Mesodermal cell (in vitro differentiated cells): ENCODE data around the gene MX2.

Experiments used
- H3K27ac ChIP-seq: 2 replicates; pipeline ENCODE4 v1.7.0; 2013; ENCODE audit warnings: mild to moderate bottlenecking, low read depth, low read length, moderate library complexity; ENCODE audit not compliant: severe bottlenecking
- H3K36me3 ChIP-seq: 2 replicates; pipeline ENCODE4 v1.7.1; 2013; ENCODE audit warnings: mild to moderate bottlenecking, low read length, moderate library complexity; ENCODE audit not compliant: control insufficient read depth, insufficient read depth
- H3K4me1 ChIP-seq: one replicate; pipeline ENCODE4 v1.7.1; 2013; ENCODE audit warnings: mild to moderate bottlenecking, low read length; ENCODE audit not compliant: insufficient read depth, control insufficient read depth, poor library complexity, severe bottlenecking
- H3K4me3 ChIP-seq: 2 replicates; pipeline ENCODE4 v1.7.0; 2013; ENCODE audit warnings: low read length, control low read depth, mild to moderate bottlenecking; ENCODE audit not compliant: insufficient read depth, poor library complexity, severe bottlenecking; ENCODE audit errors: extremely low read depth
- H3K9me3 ChIP-seq: 2 replicates; pipeline ENCODE4 v1.7.1; 2013; ENCODE audit warnings: mild to moderate bottlenecking, low read length, moderate library complexity; ENCODE audit not compliant: control insufficient read depth
- WGBS, 2 experiments: methylation state at CpG; one replicate each; pipeline ENCODE4 v1.1.5; 2013; ENCODE audit warnings: missing lambda C conversion rate in 2 of 2; ENCODE audit not compliant: insufficient coverage in 2 of 2; 5-methylcytosine and 5-hydroxymethylcytosine counted together

The MX2 gene

DNA sequence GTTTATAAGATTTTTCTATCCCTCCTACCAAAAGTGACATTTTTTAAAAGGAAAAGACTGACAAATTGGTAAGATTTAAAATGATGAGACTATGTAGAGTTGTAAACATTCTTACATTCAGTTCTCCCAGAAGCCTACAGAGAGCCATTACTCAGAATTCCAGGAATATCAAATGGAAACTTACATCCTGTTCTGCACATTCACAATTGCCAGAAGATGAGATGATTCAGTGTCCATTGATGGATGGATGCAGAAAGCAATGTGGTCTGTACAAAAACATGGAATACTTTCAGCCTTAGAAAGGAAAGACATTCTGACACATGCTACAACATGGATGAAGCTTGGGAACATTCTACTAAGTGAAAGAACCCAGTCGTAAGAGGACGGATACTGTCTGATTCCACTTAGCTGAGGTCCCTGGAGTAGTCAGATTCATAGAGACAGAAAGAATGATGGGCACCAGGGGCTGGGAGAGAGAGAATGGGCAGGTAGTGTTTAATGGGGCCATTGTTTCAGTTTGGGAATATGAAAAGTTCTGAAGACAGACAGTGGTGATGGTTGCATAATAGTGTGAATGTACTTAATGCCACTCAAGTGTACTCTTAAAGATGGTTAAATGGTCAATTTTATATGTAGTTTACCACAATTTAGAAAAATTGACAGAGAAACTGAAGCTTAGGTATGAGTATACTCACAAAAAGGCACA is 80.8 kb downstream of the MX2 start:
- H3K36me3 ChIP-seq, result no peaks in the 10 kb centered on the region
- WGBS, 2 experiments, result 97 to 100% methylated on average over 2 of the region's 2 CpGs
- no peaks in the 10 kb centered on the region for H3K4me1 ChIP-seq
- H3K9me3 ChIP-seq, result no peaks in the 10 kb centered on the region
- no peak overlapping the region for H3K4me3 ChIP-seq
- H3K27ac ChIP-seq, result no peak overlapping the region

DNA sequence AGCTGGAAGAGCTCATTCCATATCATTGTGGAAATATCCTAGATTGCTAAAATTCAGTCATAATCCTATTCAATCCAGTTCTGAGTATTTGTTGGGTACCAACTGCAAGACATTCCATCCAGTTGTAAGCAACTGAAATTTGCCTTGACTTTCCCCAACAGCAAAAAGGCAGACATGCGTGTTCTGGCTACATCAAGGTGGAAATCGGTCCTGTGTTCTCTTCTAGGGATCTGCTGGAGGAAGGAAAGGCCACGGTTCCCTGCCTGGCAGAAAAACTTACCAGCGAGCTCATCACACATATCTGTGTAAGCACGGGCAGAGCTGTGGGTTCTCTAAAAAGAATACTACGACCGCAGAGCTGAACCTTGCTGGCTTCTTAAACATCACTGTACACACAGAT is 81.7 kb downstream of the MX2 start:
- Histone ChIP-seq H3K9me3 (no peaks in the 10 kb centered on the region), H3K4me1 (no peaks in the 10 kb centered on the region), H3K27ac (no peak overlapping the region), H3K36me3 (no peaks in the 10 kb centered on the region), H3K4me3 (no peak overlapping the region)
- 81 to 93% methylated on average over 5 to 7 of the region's 7 CpGs for WGBS, 2 experiments

DNA sequence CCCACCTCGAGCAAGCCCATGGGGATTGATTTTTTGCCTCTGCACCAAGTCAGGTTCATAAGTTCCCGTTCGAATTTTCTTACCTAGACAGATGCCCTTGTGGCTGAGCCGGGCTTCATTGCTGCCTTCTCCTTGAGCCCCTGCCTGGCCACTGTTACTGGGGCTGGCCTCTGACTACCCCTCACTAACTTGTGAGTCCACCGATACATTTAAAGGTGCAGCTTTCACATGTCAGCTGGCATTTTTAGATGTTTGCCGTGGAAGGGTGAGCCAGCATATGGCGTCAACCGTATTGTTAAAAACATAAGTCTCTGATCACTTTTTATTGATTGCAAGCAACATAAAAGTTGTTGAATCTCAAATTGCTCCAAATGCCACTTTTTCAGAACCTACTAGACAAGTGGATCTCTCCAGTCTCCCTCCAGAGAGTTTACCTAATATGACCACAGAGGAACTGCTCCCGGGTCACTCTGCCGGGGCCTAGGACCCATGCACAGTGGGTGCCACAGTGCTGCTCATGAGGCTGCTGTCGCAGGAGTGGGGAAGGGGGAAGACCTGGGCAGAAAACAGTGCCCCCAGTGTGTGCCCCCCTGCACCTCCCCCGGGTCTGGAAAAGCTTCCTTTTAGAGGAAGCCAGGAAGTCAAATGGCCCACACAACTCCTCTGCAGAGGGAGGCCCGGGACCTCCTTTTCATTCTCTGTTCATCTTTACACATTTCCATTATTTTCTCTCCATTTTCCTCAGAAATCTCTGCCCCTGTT is 83.1 kb downstream of the MX2 start:
- H3K27ac ChIP-seq, result no peak overlapping the region
- no peaks in the 10 kb centered on the region for H3K4me1 ChIP-seq
- WGBS, 2 experiments, result 93 to 94% methylated on average over 12 to 13 of the region's 13 CpGs
- H3K4me3 ChIP-seq, result no peak overlapping the region
- H3K36me3 ChIP-seq, result no peaks in the 10 kb centered on the region
- no peaks in the 10 kb centered on the region for H3K9me3 ChIP-seq

DNA sequence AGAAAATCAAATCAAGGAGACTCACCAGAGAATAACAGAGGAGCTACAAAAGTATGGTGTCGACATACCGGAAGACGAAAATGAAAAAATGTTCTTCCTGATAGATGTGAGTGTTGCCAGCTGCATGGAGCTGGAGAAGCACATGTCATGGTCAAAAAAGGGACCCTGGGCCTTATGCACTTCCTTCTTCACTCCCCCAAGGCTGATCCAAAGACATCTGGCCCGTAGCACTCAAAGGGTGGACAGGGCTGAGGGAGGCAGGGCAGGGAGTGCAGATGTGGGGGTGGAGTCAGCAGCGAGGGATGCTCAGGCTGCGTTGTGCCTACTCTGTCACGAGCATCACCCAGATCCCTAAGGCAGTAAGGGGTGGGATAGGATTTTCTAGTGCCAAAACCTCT is 83.6 kb downstream of the MX2 start:
- Histone ChIP-seq H3K4me1 (no peaks in the 10 kb centered on the region), H3K36me3 (no peaks in the 10 kb centered on the region), H3K9me3 (no peaks in the 10 kb centered on the region), H3K27ac (no peak overlapping the region), H3K4me3 (no peak overlapping the region)
- WGBS, 2 experiments, result 93 to 100% methylated on average over 3 to 4 of the region's 7 CpGs

DNA sequence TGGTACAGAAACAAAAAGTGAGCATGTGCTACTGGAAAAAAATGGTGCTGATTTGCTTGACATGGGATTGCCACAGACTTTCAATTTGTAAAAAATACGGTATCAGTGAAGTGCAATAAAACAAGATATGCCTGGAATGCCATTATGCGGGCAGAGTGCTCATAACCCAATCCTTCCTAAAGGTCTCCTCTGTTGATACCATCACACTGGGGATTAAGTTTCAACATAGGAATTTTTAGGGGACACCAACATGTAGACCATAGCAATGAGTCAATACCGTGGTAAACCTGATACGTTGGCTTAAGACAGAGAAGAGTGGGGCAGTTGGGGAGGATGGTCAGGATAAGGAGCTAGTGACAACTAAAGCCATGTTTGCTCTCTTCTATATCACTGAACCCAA is 84.8 kb downstream of the MX2 start:
- Histone ChIP-seq H3K36me3 (no peaks in the 10 kb centered on the region), H3K4me1 (no peaks in the 10 kb centered on the region), H3K27ac (no peak overlapping the region), H3K4me3 (no peak overlapping the region), H3K9me3 (no peaks in the 10 kb centered on the region)
- WGBS, 2 experiments, result 83 to 96% methylated on average over 1 to 4 of the region's 4 CpGs

DNA sequence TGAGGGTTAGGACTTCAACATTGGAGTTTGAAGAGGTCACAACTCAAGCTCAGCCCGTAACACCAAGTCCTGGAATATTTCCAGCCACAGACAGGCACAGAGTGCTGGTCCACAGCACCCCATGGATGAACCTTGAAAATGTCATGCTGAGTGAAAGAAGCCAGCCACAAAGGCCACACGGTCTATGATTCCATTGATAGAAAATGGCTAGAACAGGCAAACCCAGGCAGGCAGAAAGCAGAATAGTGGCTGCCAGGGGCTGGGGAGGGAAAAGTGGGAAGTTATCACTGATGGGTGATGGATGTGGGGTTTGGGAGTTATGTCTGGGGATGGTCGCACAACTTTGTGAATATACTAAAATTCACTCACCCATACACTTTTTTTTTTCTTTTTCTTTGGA is 85.5 kb downstream of the MX2 start:
- WGBS, 2 experiments, result 90 to 100% methylated on average over 1 to 2 of the region's 3 CpGs
- H3K9me3 ChIP-seq, result no peaks in the 10 kb centered on the region
- H3K27ac ChIP-seq, result no peak overlapping the region
- no peaks in the 10 kb centered on the region for H3K36me3 ChIP-seq
- no peaks in the 10 kb centered on the region for H3K4me1 ChIP-seq
- H3K4me3 ChIP-seq, result no peak overlapping the region

DNA sequence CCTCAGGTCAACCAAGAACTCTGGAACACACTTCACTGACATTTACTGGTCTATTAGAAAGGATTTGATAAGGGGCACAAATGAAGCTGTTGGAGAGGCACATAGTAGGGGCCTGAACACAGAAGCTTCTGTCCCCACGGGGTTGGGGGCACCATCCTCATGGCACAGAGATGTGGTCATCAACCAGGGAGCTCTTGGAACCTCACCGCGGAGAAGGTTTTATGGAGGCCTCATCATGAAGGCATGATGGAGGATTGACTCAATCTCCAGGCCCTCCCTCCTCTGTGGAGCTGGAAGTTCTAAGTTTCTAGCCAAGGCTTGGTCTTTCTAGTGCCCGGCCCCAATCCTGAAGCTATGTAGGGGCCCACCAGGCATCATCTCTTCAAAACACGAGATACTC is 87.8 kb downstream of the MX2 start:
- Histone ChIP-seq H3K4me1 (no peaks in the 10 kb centered on the region), H3K27ac (no peak overlapping the region), H3K9me3 (no peaks in the 10 kb centered on the region), H3K4me3 (no peak overlapping the region), H3K36me3 (no peaks in the 10 kb centered on the region)
- WGBS, 2 experiments, result 64 to 72% methylated on average over 3 to 4 of the region's 5 CpGs

DNA sequence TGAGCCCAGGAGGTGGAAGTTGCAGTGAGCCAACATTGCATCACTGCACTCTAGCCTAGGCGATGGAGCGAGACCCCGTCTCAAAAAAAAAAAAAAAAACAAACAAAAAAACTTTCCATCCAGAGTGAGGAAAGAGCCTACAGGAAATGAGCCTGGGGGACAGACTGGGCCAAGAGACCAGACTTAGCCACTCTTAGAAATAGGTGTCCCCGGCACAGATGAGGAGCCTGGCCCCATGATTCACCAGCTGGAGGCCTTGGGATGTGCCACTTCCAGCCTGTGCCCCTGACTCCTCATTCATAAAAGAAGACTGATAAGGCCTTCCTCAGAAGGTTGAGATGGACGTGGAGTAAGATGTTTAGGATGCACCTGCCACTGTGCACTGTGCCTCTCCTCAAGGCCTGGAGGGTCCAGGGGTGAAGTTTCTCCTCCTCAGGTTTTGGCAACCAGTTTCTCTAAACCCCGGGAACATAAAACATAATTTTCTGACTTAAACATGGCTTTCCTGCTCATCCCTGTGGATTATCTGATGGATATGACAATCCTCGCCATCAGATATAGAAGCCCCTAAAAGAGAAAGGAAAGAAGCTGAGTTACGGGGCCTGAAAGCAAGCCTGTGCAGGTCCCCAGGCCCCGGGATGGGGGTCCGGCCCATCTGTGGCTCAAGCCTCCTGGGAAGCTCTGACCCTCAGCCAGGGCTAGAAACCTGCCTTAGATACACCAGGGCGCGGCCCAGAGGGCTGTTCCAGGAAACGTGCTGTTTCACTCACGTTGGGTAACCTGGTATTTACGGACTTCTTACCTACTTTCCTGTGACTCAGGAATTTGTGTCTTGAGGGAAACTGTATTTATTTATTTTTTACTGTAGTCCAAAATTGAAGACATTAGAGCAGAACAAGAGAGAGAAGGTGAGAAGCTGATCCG is 90.2 kb downstream of the MX2 start:
- H3K27ac ChIP-seq, result no peak overlapping the region
- H3K36me3 ChIP-seq, result no peaks in the 10 kb centered on the region
- 95 to 98% methylated on average over 7 to 8 of the region's 16 CpGs for WGBS, 2 experiments
- no peaks in the 10 kb centered on the region for H3K4me1 ChIP-seq
- no peaks in the 10 kb centered on the region for H3K9me3 ChIP-seq
- H3K4me3 ChIP-seq, result no peak overlapping the region

DNA sequence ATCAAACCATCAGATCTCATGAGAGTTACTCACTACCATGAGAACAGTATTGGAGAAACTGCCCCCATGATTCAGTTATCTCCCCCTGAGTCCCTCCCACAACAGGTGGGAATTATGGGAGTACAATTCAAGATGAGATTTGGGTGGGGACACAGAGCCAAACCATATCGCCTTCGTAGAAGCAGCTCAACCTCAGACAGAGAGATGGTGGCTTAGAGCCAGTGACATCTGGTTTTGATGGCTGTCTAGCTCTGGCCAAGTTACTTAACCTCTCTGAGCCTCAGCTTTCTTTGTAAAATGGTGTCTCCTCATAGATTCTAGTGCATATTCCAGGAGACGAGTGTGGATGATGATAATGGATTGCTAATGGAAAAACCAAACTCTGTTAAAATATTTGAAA is 91.4 kb downstream of the MX2 start:
- no peak overlapping the region for H3K27ac ChIP-seq
- H3K36me3 ChIP-seq, result no peaks in the 10 kb centered on the region
- WGBS, 2 experiments, result 38 to 83% methylated on average over 1 of the region's 3 CpGs
- H3K4me3 ChIP-seq, result no peak overlapping the region
- H3K4me1 ChIP-seq, result no peaks in the 10 kb centered on the region
- H3K9me3 ChIP-seq, result no peaks in the 10 kb centered on the region

DNA sequence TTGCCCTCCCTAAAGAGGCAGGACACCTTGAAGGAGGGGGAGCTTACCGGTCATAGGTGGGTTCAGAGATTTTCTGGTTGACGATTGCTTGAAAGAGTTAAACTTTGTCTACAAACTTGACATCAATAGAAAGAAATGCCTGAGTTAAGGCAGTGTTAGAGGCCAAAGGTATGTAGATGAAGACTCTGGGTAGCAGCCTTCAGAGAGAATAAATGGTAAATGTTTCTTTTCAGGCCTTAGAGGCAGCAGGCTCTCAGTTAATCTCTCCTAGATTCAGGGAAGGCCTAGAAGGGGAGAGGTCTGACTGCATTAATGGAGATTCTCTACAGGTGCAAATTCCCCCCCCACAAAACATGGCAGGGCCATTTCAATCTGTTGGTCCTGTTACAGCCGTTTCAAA is 91.9 kb downstream of the MX2 start:
- H3K36me3 ChIP-seq, result no peaks in the 10 kb centered on the region
- H3K4me3 ChIP-seq, result no peak overlapping the region
- no peaks in the 10 kb centered on the region for H3K9me3 ChIP-seq
- H3K4me1 ChIP-seq, result no peaks in the 10 kb centered on the region
- H3K27ac ChIP-seq, result no peak overlapping the region
- 70% methylated on average over 2 of the region's 3 CpGs; no CpG with 5 or more reads in 1 of the 2 experiments for WGBS, 2 experiments
